Pancreas (tissue), 10 donors: ENCODE measurements around the gene DLG2. TPM values are rescaled to one million over a fixed set of nuclear protein-coding genes. Genes with fewer than 3 reads are reported as not detected.

ENCODE experiments used
- ATAC-seq, 4 donors: fragments of 200-7000 bp; cut with Tn5 transposase; one replicate each; pipeline versions ENCODE4 v1.8.0 to v1.9.1; 2020; ENCODE audit warnings: mild to moderate bottlenecking in 4 of 4, moderate library complexity in 4 of 4
- DNase-seq, 6 donors: peaks; one replicate each; pipeline ENCODE4 v3.0.0-alpha.2; 2020
- FAIRE-seq: peaks from 2 replicates; lab custom pipeline; 2012; peaks lifted over from hg19 to GRCh38; lab: Jason Lieb, UNC
- H3K27ac ChIP-seq, 4 donors: fragments of 200-600 bp; sonication (generic); 1 replicate in 3 of 4; 2 replicates in 1 of 4; pipeline versions ENCODE4 v1.5.0 to v1.8.0; 2020
- H3K27me3 ChIP-seq, 4 donors: fragments of 200-600 bp; one replicate each; pipeline ENCODE4 v1.8.0; 2021
- H3K36me3 ChIP-seq, 3 donors: fragments of 200-600 bp; sonication (generic) in 1 of 3; one replicate each; pipeline versions ENCODE4 v1.5.0 to v1.8.0; 2020 to 2021
- H3K4me1 ChIP-seq, 3 donors: fragments of 200-600 bp; one replicate each; pipeline ENCODE4 v1.8.0; 2021
- H3K4me3 ChIP-seq, 4 donors: fragments of 200-600 bp; sonication (generic) in 2 of 4; one replicate each; pipeline versions ENCODE4 v1.5.0 to v1.8.0; 2020 to 2021
- H3K9me3 ChIP-seq, 4 donors: fragments of 200-600 bp; one replicate each; pipeline ENCODE4 v1.8.0; 2021
- CTCF ChIP-seq, 4 donors: fragments of 200-600 bp; sonication (generic) in 3 of 4; IDR thresholded peaks; one replicate each; pipeline versions ENCODE4 v1.5.0 to v1.8.0; 2021; ENCODE audit warnings: antibody characterized with exemption in 4 of 4
- WGBS, 2 donors: extraction: QIAGEN DNeasy Blood & Tissue Kit; methylation state at CpG; one replicate each; pipeline ENCODE4 v1.1.7; 2013; 5-methylcytosine and 5-hydroxymethylcytosine counted together
- intact Hi-C, 3 donors: fragments of 100-400 bp; cut with DNase I; formaldehyde crosslinking; loops; one replicate each; pipeline versions ENCODE4 v1.11.1 to v1.14.2; 2022
- polyA plus RNA-seq, 2 donors: library from polyadenylated mRNA; stranded (reverse); fragments of 200-250 nt; gene quantifications; one replicate each; pipeline ENCODE4 v1.2.3, GENCODE V29; 2013
- total RNA-seq, 6 donors: library from RNA; stranded (reverse); fragmentation: NEBNext Ultra II Directional in 4 of 6; extraction: Animal tissue kit (Norgen Biotek cat#: 25700) in 4 of 6; gene quantifications; one replicate each; pipeline versions ENCODE4 v1.2.1 to v1.2.4, GENCODE V29; 2021 to 2023
- donor health status: healthy with polysubstance abuse.
- donor health status: DM: no; HTN: no; CAD: no; lungs with moderate emphysema.
- donor health status: DM: no; HTN: no; CAD: no.
- donor health status: control.
- donor health status: control.
- donor health status: Bipolar disorder and iron deficiency.
- donor health status: DM: yes; HTN: yes; CAD: no.
- donor health status: DM: no; HTN: no; CAD: no.
- donor health status: DM: no; HTN: no; CAD: no.
- donor health status: DM: yes; HTN: yes; CAD: no.

The DLG2 gene
- total and polyA plus RNA-seq, 8 donors, result 1.2 to 5.4 (median 3.6) TPM

- Histone ChIP-seq H3K27me3 (no peaks in the 10 kb centered on the region), H3K4me3 (no peak overlapping the region), H3K27ac (no peak overlapping the region), H3K4me1 (no peaks in the 10 kb centered on the region), H3K36me3 (no peaks in the 10 kb centered on the region), H3K9me3 (no peaks in the 10 kb centered on the region)
- no peak for ATAC-seq
- no peak for FAIRE-seq
- no peak for TF ChIP-seq CTCF (IDR thresholded peaks at IDR 0.05)
- WGBS, 2 donors, result 44 to 48% methylated on average over 1 of the region's 1 CpG
- intact Hi-C loops, result no loop called here
- DNase-seq, result no peak
Measured at GRCh38 chr11:83923961-83924360, 1703.2 kb downstream of the DLG2 start.

GRCh38 chr11:83922953-83923352 lies 1704.2 kb downstream of the DLG2 start:
- TF ChIP-seq CTCF (IDR thresholded peaks at IDR 0.05), result no peak
- no peak for DNase-seq
- 48 to 55% methylated on average over 1 of the region's 1 CpG for WGBS, 2 donors
- no peak for ATAC-seq
- FAIRE-seq, result no peak
- no peak overlapping the region for H3K27ac ChIP-seq
- no peaks in the 10 kb centered on the region for H3K4me1 ChIP-seq
- intact Hi-C loops, result no loop called here
- H3K27me3 ChIP-seq, result no peaks in the 10 kb centered on the region
- no peak overlapping the region for H3K4me3 ChIP-seq
- H3K36me3 ChIP-seq, result no peaks in the 10 kb centered on the region
- H3K9me3 ChIP-seq, result no peaks in the 10 kb centered on the region

GRCh38 chr11:83922318-83922717 lies 1704.8 kb downstream of the DLG2 start:
- WGBS, 2 donors, result 50 to 54% methylated on average over 4 of the region's 4 CpGs

GRCh38 chr11:83921447-83922192 lies 1705.5 kb downstream of the DLG2 start:
- 36 to 44% methylated on average over 7 of the region's 7 CpGs for WGBS, 2 donors
- H3K27ac ChIP-seq, result peak overlapping the region in 1 of 4 donors; percentile 39
- no peaks in the 10 kb centered on the region for H3K4me1 ChIP-seq
- intact Hi-C loops, result no loop called here
- no peak overlapping the region for H3K4me3 ChIP-seq
- FAIRE-seq (no peak), ATAC-seq (peak; percentile 63 to 88 (median 78)), DNase-seq (no peak)
- no peaks in the 10 kb centered on the region for H3K9me3 ChIP-seq
- H3K36me3 ChIP-seq, result no peaks in the 10 kb centered on the region
- TF ChIP-seq CTCF (IDR thresholded peaks at IDR 0.05), result no peak
- no peaks in the 10 kb centered on the region for H3K27me3 ChIP-seq

More at GRCh38 chr11:83922318-83922717, 1704.8 kb downstream of the DLG2 start:
- DNase-seq, result no peak
- TF ChIP-seq CTCF (IDR thresholded peaks at IDR 0.05), result no peak
- no peak for FAIRE-seq
- H3K27me3 ChIP-seq, result no peaks in the 10 kb centered on the region
- ATAC-seq, result no peak
- no peak overlapping the region for H3K4me3 ChIP-seq
- peak overlapping the region in 1 of 4 donors; percentile 39 for H3K27ac ChIP-seq
- intact Hi-C loops, result no loop called here
- no peaks in the 10 kb centered on the region for H3K9me3 ChIP-seq
- H3K36me3 ChIP-seq, result no peaks in the 10 kb centered on the region
- no peaks in the 10 kb centered on the region for H3K4me1 ChIP-seq

- H3K4me1 ChIP-seq, result no peaks in the 10 kb centered on the region
- intact Hi-C loops, result no loop called here
- no peak for FAIRE-seq
- no peak for DNase-seq
- no peak overlapping the region for H3K4me3 ChIP-seq
- no peaks in the 10 kb centered on the region for H3K36me3 ChIP-seq
- peak in 2 of 4 donors; percentile 27 to 35 for ATAC-seq
- no peaks in the 10 kb centered on the region for H3K9me3 ChIP-seq
- H3K27me3 ChIP-seq, result no peaks in the 10 kb centered on the region
- H3K27ac ChIP-seq, result no peak overlapping the region
- TF ChIP-seq CTCF (IDR thresholded peaks at IDR 0.05), result no peak
- 38 to 39% methylated on average over 3 of the region's 3 CpGs for WGBS, 2 donors
Measured at GRCh38 chr11:83918476-83918875, 1708.7 kb downstream of the DLG2 start.
